ENCODE measurements around the gene CMIP.

Gene CMIP

GRCh38 chr16:81678326-81679095 lies 233.9 kb downstream of the CMIP start:
- CTCF ChIA-PET: no interaction called here
- POLR2A ChIA-PET: no interaction called here
- no peaks in the 10 kb centered on the region for H3K27me3 ChIP-seq (replicated peaks in 2 of 5; ENCODE audit: control insufficient read depth in 4 of 5, insufficient read depth in 5 of 5, low read length in 4 of 5)
- peak in 1 of 3 donors; percentile 43 for DNase-seq
- WGBS (ENCODE audit: insufficient coverage): 94% methylated on average over 33 of the region's 35 CpGs
- H3K9me3 ChIP-seq (ENCODE audit: control extremely low read depth in 1 of 5, control insufficient read depth in 4 of 5, insufficient read depth in 2 of 5, low read depth in 1 of 5, low read length in 4 of 5): no peaks in the 10 kb centered on the region
- no peak overlapping the region for H3K4me3 ChIP-seq (ENCODE audit: control insufficient read depth in 1 of 7, extremely low read depth in 1 of 7, insufficient read depth in 4 of 7, low read depth in 2 of 7, low read length in 6 of 7)
- no peaks in the 10 kb centered on the region for H3K4me1 ChIP-seq (ENCODE audit: control extremely low read depth in 1 of 4, control insufficient read depth in 4 of 4, insufficient read depth in 4 of 4, low read length in 3 of 4)
- peaks cover 5 to 54% (median 39%) of the 10 kb centered on the region in 4 experiments for H3K36me3 ChIP-seq (ENCODE audit: control insufficient read depth in 4 of 4, insufficient read depth in 4 of 4, low read length in 3 of 4)
- H3K27ac ChIP-seq (ENCODE audit: insufficient read depth in 1 of 2, low read depth in 1 of 2, low read length in 2 of 2, poor library complexity in 1 of 2, severe bottlenecking in 2 of 2): no peak overlapping the region

GRCh38 chr16:81679721-81680430 lies 235.3 kb downstream of the CMIP start:
- POLR2A ChIA-PET: no interaction called here
- CTCF ChIA-PET: interaction anchor here (1.4 kb wide), 1 partner anchor 17 kb away, joined by 4 read pairs; no protein-coding TSS in a partner anchor
- H3K27ac ChIP-seq (ENCODE audit: insufficient read depth in 1 of 2, low read depth in 1 of 2, low read length in 2 of 2, poor library complexity in 1 of 2, severe bottlenecking in 2 of 2): no peak overlapping the region
- no peak overlapping the region for H3K4me3 ChIP-seq (ENCODE audit: control insufficient read depth in 1 of 7, extremely low read depth in 1 of 7, insufficient read depth in 4 of 7, low read depth in 2 of 7, low read length in 6 of 7)
- peaks cover 5 to 58% (median 34%) of the 10 kb centered on the region in 4 experiments for H3K36me3 ChIP-seq (ENCODE audit: control insufficient read depth in 4 of 4, insufficient read depth in 4 of 4, low read length in 3 of 4)
- H3K9me3 ChIP-seq (ENCODE audit: control extremely low read depth in 1 of 5, control insufficient read depth in 4 of 5, insufficient read depth in 2 of 5, low read depth in 1 of 5, low read length in 4 of 5): no peaks in the 10 kb centered on the region
- no peaks in the 10 kb centered on the region for H3K27me3 ChIP-seq (replicated peaks in 2 of 5; ENCODE audit: control insufficient read depth in 4 of 5, insufficient read depth in 5 of 5, low read length in 4 of 5)
- DNase-seq: no peak
- 95% methylated on average over 16 of the region's 16 CpGs for WGBS (ENCODE audit: insufficient coverage)
- H3K4me1 ChIP-seq (ENCODE audit: control extremely low read depth in 1 of 4, control insufficient read depth in 4 of 4, insufficient read depth in 4 of 4, low read length in 3 of 4): peaks cover 0 to 5% (median 2%) of the 10 kb centered on the region in 4 experiments

DNA sequence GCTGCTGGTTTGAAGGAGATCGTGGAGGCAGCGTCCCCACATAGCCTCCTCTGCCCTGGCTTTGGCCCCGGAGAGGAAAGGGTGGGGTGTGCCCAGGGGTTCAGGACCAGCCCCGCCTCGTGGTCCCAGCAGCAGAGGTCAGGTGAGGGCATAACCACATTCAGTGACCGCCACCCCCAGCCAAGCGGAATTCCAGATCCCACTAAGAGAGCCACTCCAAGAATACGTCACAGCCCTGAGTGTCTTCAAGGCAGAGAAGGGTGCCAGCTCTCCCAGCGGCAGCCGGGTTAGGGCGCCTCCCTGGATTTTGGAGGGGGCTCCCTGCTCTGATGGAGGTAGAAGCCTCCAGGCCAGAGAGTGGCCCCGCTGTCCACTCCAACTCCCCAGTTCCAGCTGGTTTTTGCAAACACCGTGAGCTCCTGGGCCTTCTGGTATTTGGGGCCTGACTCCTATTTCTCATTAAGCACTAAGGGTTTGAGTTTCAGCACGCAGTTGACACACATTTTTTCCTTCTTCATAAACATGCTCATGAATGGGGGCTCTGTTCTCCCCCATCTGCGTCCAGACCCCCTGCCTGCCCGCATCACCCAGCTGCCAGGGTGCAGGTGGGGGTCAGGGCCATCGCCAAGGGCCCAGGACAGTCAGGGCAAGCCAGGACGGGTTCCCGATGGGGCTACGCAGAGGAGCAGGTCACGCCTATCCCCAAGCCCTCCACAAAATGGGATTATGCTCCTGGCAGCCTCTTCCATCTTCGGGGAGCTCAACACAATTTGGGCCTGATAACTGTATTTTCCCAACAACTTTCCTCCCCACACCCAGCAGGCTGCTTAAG lies 236.1 kb downstream of the CMIP start:
- CTCF ChIA-PET: interaction anchor here (0.9 to 2.6 kb wide), 3 partner anchors 13 to 26 kb away, joined by 3 to 6 read pairs (median 4); no protein-coding TSS in a partner anchor
- H3K4me3 ChIP-seq (ENCODE audit: control insufficient read depth in 1 of 7, extremely low read depth in 1 of 7, insufficient read depth in 4 of 7, low read depth in 2 of 7, low read length in 6 of 7): no peak overlapping the region
- no peaks in the 10 kb centered on the region for H3K27me3 ChIP-seq (replicated peaks in 2 of 5; ENCODE audit: control insufficient read depth in 4 of 5, insufficient read depth in 5 of 5, low read length in 4 of 5)
- 96% methylated on average over 21 of the region's 22 CpGs for WGBS (ENCODE audit: insufficient coverage)
- H3K4me1 ChIP-seq (ENCODE audit: control extremely low read depth in 1 of 4, control insufficient read depth in 4 of 4, insufficient read depth in 4 of 4, low read length in 3 of 4): peaks cover 0 to 9% (median 4%) of the 10 kb centered on the region in 4 experiments
- DNase-seq: no peak
- no peaks in the 10 kb centered on the region for H3K9me3 ChIP-seq (ENCODE audit: control extremely low read depth in 1 of 5, control insufficient read depth in 4 of 5, insufficient read depth in 2 of 5, low read depth in 1 of 5, low read length in 4 of 5)
- H3K36me3 ChIP-seq (ENCODE audit: control insufficient read depth in 4 of 4, insufficient read depth in 4 of 4, low read length in 3 of 4): peaks cover 5 to 59% (median 34%) of the 10 kb centered on the region in 4 experiments
- POLR2A ChIA-PET: no interaction called here
- H3K27ac ChIP-seq (ENCODE audit: insufficient read depth in 1 of 2, low read depth in 1 of 2, low read length in 2 of 2, poor library complexity in 1 of 2, severe bottlenecking in 2 of 2): no peak overlapping the region

DNA sequence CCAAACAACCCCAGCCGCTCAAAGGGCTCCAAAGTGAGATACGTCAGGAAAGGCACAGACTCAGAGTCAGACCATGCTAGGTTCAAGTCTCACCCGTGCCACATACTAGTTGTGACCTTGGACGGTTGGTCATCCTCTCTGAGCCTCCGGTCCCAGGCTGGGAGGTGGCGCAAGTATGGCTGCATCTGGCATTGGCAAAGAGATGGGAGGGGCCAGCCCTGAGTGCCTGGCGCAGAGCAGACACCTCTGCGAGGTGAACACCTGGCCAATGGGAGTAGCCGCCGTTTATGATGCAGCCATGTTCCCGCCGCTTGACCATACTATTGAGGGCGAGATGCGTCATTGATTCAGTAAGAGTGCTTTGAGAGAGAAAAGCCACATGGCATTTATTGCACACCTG lies 236.7 kb downstream of the CMIP start:
- Histone ChIP-seq H3K27me3 (replicated peaks in 2 of 5; ENCODE audit: control insufficient read depth in 4 of 5, insufficient read depth in 5 of 5, low read length in 4 of 5) (no peaks in the 10 kb centered on the region), H3K27ac (ENCODE audit: insufficient read depth in 1 of 2, low read depth in 1 of 2, low read length in 2 of 2, poor library complexity in 1 of 2, severe bottlenecking in 2 of 2) (no peak overlapping the region), H3K4me1 (ENCODE audit: control extremely low read depth in 1 of 4, control insufficient read depth in 4 of 4, insufficient read depth in 4 of 4, low read length in 3 of 4) (peaks cover 0 to 15% (median 9%) of the 10 kb centered on the region in 4 experiments), H3K36me3 (ENCODE audit: control insufficient read depth in 4 of 4, insufficient read depth in 4 of 4, low read length in 3 of 4) (peaks cover 5 to 61% (median 29%) of the 10 kb centered on the region in 4 experiments), H3K4me3 (ENCODE audit: control insufficient read depth in 1 of 7, extremely low read depth in 1 of 7, insufficient read depth in 4 of 7, low read depth in 2 of 7, low read length in 6 of 7) (no peak overlapping the region), H3K9me3 (ENCODE audit: control extremely low read depth in 1 of 5, control insufficient read depth in 4 of 5, insufficient read depth in 2 of 5, low read depth in 1 of 5, low read length in 4 of 5) (no peaks in the 10 kb centered on the region)
- no peak for DNase-seq
- WGBS (ENCODE audit: insufficient coverage): 97% methylated on average over 14 of the region's 14 CpGs
- ChIA-PET POLR2A (no interaction called here), CTCF (interaction anchor here (0.6 to 2.6 kb wide), 5 partner anchors 13 to 321 kb away, joined by 3 to 7 read pairs (median 4); no protein-coding TSS in a partner anchor)

- Histone ChIP-seq H3K27ac (ENCODE audit: insufficient read depth in 1 of 2, low read depth in 1 of 2, low read length in 2 of 2, poor library complexity in 1 of 2, severe bottlenecking in 2 of 2) (no peak overlapping the region), H3K36me3 (ENCODE audit: control insufficient read depth in 4 of 4, insufficient read depth in 4 of 4, low read length in 3 of 4) (peaks cover 3 to 56% (median 14%) of the 10 kb centered on the region in 4 experiments)
- 87% methylated on average over 12 of the region's 13 CpGs for WGBS (ENCODE audit: insufficient coverage)
Observed at GRCh38 chr16:81684242-81684837, 239.7 kb downstream of the CMIP start.

GRCh38 chr16:81684901-81685300 lies 240.3 kb downstream of the CMIP start:
- Histone ChIP-seq H3K36me3 (ENCODE audit: control insufficient read depth in 4 of 4, insufficient read depth in 4 of 4, low read length in 3 of 4) (peaks cover 3 to 51% (median 9%) of the 10 kb centered on the region in 4 experiments), H3K4me1 (ENCODE audit: control extremely low read depth in 1 of 4, control insufficient read depth in 4 of 4, insufficient read depth in 4 of 4, low read length in 3 of 4) (peaks cover 0 to 37% (median 22%) of the 10 kb centered on the region in 4 experiments), H3K27ac (ENCODE audit: insufficient read depth in 1 of 2, low read depth in 1 of 2, low read length in 2 of 2, poor library complexity in 1 of 2, severe bottlenecking in 2 of 2) (no peak overlapping the region), H3K27me3 (replicated peaks in 2 of 5; ENCODE audit: control insufficient read depth in 4 of 5, insufficient read depth in 5 of 5, low read length in 4 of 5) (no peaks in the 10 kb centered on the region), H3K4me3 (ENCODE audit: control insufficient read depth in 1 of 7, extremely low read depth in 1 of 7, insufficient read depth in 4 of 7, low read depth in 2 of 7, low read length in 6 of 7) (no peak overlapping the region), H3K9me3 (ENCODE audit: control extremely low read depth in 1 of 5, control insufficient read depth in 4 of 5, insufficient read depth in 2 of 5, low read depth in 1 of 5, low read length in 4 of 5) (no peaks in the 10 kb centered on the region)
- DNase-seq: no peak
- 81% methylated on average over 10 of the region's 12 CpGs for WGBS (ENCODE audit: insufficient coverage)
- ChIA-PET POLR2A (interaction anchor here (0.7 to 1.6 kb wide), 2 partner anchors 50 to 71 kb away, joined by 3 to 4 read pairs; no protein-coding TSS in a partner anchor), CTCF (interaction anchor here (0.7 to 1.1 kb wide), 3 partner anchors 20 to 62 kb away, joined by 3 to 4 read pairs (median 3); no protein-coding TSS in a partner anchor)

More at GRCh38 chr16:81684242-81684837, 239.7 kb downstream of the CMIP start:
- Histone ChIP-seq H3K9me3 (ENCODE audit: control extremely low read depth in 1 of 5, control insufficient read depth in 4 of 5, insufficient read depth in 2 of 5, low read depth in 1 of 5, low read length in 4 of 5) (no peaks in the 10 kb centered on the region), H3K4me3 (ENCODE audit: control insufficient read depth in 1 of 7, extremely low read depth in 1 of 7, insufficient read depth in 4 of 7, low read depth in 2 of 7, low read length in 6 of 7) (no peak overlapping the region), H3K4me1 (ENCODE audit: control extremely low read depth in 1 of 4, control insufficient read depth in 4 of 4, insufficient read depth in 4 of 4, low read length in 3 of 4) (peaks cover 0 to 37% (median 22%) of the 10 kb centered on the region in 4 experiments), H3K27me3 (replicated peaks in 2 of 5; ENCODE audit: control insufficient read depth in 4 of 5, insufficient read depth in 5 of 5, low read length in 4 of 5) (no peaks in the 10 kb centered on the region)
- DNase-seq: no peak
- ChIA-PET CTCF (interaction anchor here (0.7 to 1.1 kb wide), 3 partner anchors 21 to 62 kb away, joined by 3 to 4 read pairs (median 3); no protein-coding TSS in a partner anchor), POLR2A (no interaction called here)

Data from common myeloid progenitor, CD34-positive (primary cell).